DMS153 (cell line): ENCODE data around the gene KLB.
A peak's percentile ranks its signal among the peaks of the same experiment; 100 is the strongest.
"Not testable (repeated sequence)": the region's sequence is repeated elsewhere in the genome, so short reads cannot be mapped to it uniquely, and the experiment has no call there.

ENCODE experiments used
- DNase-seq: peaks from one replicate; lab custom pipeline; 2025; lab: John Stamatoyannopoulos, UW

The KLB gene

GRCh38 chr4:39406763-39407583, at the start of gene KLB:
Gene KLB, plus strand, starts transcription at chr4:39406930. Its CDS starts 20 bp downstream, at chr4:39406950.
- DNase-seq: no peak

GRCh38 chr4:39357002-39357401, 49.7 kb upstream of the KLB start:
- DNase-seq: no peak

GRCh38 chr4:39360611-39361010, 46.1 kb upstream of the KLB start:
- not testable (repeated sequence) for DNase-seq

- no peak for DNase-seq
Observed at GRCh38 chr4:39362827-39363226, 43.9 kb upstream of the KLB start.

GRCh38 chr4:39363773-39364393, 42.8 kb upstream of the KLB start:
- DNase-seq: no peak

- no peak for DNase-seq
Observed at GRCh38 chr4:39365360-39365759, 41.4 kb upstream of the KLB start.

- peak; percentile 61 for DNase-seq
Observed at GRCh38 chr4:39365830-39366771, 40.6 kb upstream of the KLB start, which contains the start of gene RFC1. Gene RFC1, minus strand, starts transcription at chr4:39366362. Its CDS starts 121 bp downstream, at chr4:39366241.

- no peak for DNase-seq
Observed at GRCh38 chr4:39367166-39367565, 39.6 kb upstream of the KLB start.

GRCh38 chr4:39369301-39369700, 37.4 kb upstream of the KLB start:
- no peak for DNase-seq

GRCh38 chr4:39371209-39371608, 35.5 kb upstream of the KLB start:
- not testable (repeated sequence) for DNase-seq

- no peak for DNase-seq
Observed at GRCh38 chr4:39375478-39375877, 31.3 kb upstream of the KLB start.

GRCh38 chr4:39383690-39384089, 23.0 kb upstream of the KLB start:
- DNase-seq: no peak

- DNase-seq: no peak
Observed at GRCh38 chr4:39384563-39384962, 22.2 kb upstream of the KLB start.

GRCh38 chr4:39390603-39391002, 16.1 kb upstream of the KLB start:
- no peak for DNase-seq

GRCh38 chr4:39394706-39395105, 12.0 kb upstream of the KLB start:
- no peak for DNase-seq

GRCh38 chr4:39401640-39402039, 5.1 kb upstream of the KLB start:
- DNase-seq: not testable (repeated sequence)

- DNase-seq: no peak
Observed at GRCh38 chr4:39407584-39407885, 805 bp downstream of the KLB start.

GRCh38 chr4:39410415-39410814, 3.7 kb downstream of the KLB start:
- DNase-seq: no peak

- not testable (repeated sequence) for DNase-seq
Observed at GRCh38 chr4:39411561-39411960, 4.8 kb downstream of the KLB start.

GRCh38 chr4:39415678-39416283, 9.1 kb downstream of the KLB start:
- no peak for DNase-seq

GRCh38 chr4:39422247-39422646, 15.5 kb downstream of the KLB start:
- no peak for DNase-seq

- DNase-seq: not testable (repeated sequence)
Observed at GRCh38 chr4:39425297-39425696, 18.6 kb downstream of the KLB start.
